Measurements from ENCODE around the gene PRMT9. TPM values are rescaled to one million over a fixed set of nuclear protein-coding genes. Genes with fewer than 3 reads are reported as not detected.

PRMT9 gene
- total and polyA plus RNA-seq, 2 of the 13 experiments (the other 11 are each of a cell fraction or from before 2014, with no cell fraction given) = 4.0 to 9.7 TPM

DNA sequence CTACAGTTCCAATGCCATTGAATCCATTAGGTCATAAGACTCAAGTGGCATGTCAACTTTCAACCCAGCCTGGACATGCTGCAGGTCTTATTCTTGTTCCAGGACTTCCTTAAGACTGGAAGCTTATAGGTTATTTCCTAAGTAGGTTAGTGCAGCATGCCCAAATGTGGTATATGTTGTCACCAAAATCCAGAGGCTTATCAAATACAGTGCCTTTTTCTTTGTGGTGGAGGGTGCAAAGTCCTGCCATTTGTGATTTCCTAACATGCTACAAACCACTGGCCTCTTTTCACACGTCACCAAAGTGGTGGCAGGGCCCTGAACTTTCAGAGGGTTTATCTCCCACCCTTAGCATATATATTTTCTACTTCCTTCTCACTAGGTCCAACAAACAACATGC is 76.5 kb downstream of the PRMT9 start:
- Histone ChIP-seq H3K79me2 (ENCODE audit: insufficient read depth, low read length) (no peaks in the 10 kb centered on the region), H3K4me1 (ENCODE audit: insufficient read depth, low read length) (peaks cover 13% of the 10 kb centered on the region), H3K27ac (ENCODE audit: extremely low read length, insufficient read depth, low read length) (no peak overlapping the region), H3K36me3 (replicated peaks in 1 of 2; ENCODE audit: control insufficient read depth in 1 of 2, insufficient read depth in 2 of 2, low read length in 2 of 2) (no peaks in the 10 kb centered on the region), H3K27me3 (ENCODE audit: control insufficient read depth in 1 of 2, insufficient read depth in 2 of 2, low read length in 2 of 2) (no peaks in the 10 kb centered on the region), H3K9me3 (ENCODE audit: low read length) (no peaks in the 10 kb centered on the region), H4K20me1 (ENCODE audit: insufficient read depth, low read length) (no peaks in the 10 kb centered on the region), H2AFZ (ENCODE audit: low read length) (no peak overlapping the region), H3K4me3 (replicated peaks in 1 of 3; ENCODE audit: insufficient read depth in 1 of 3, low read depth in 2 of 3, low read length in 3 of 3) (no peak overlapping the region), H3K4me2 (ENCODE audit: low read depth, low read length) (no peak overlapping the region), H3K9ac (ENCODE audit: insufficient read depth, low read depth, low read length) (no peak overlapping the region)
- no peak for FAIRE-seq
- 5% methylated on average over 1 of the region's 1 CpG for WGBS (ENCODE audit: low lambda C conversion rate)
- ChIA-PET CTCF (ENCODE audit: low intra/inter-chr PET ratio, low total read pairs) (no interaction called here), POLR2A (no interaction called here)
- ATAC-seq = peak; percentile 82
- no TSS peak for BruUV-seq (replicated peaks)
- intact Hi-C loops (cut with micrococcal nuclease; ENCODE audit: unreplicated experiment) = no loop called here
- DNase-seq (ENCODE audit: low spot score) = peak; percentile 58
- in situ Hi-C loops (cut with HindIII; ENCODE audit: extremely low pct_ligation_motif_present, low pct_unique_long_range_greater_than_20kb) = no loop called here
- TF ChIP-seq CREB1 (IDR thresholded peaks at IDR 0.05) = no peak
- TF ChIP-seq CREB1 (CRISPR knock-in tag; IDR thresholded peaks at IDR 0.05) = peak; percentile 33; the same call in 1 of the 2 replicates
- TF ChIP-seq ASH2L (IDR thresholded peaks at IDR 0.05; ENCODE audit: insufficient read length, low read depth, low read length) = no peak
- no peak for TF ChIP-seq PHF21A (CRISPR knock-in tag; IDR thresholded peaks at IDR 0.05)
- TF ChIP-seq SALL2 (CRISPR knock-in tag; IDR thresholded peaks at IDR 0.05) = no peak
- no peak for TF ChIP-seq MED1 (CRISPR knock-in tag; IDR thresholded peaks at IDR 0.05)
- peak; percentile 59; the same call in 1 of the 2 replicates for TF ChIP-seq SRF (IDR thresholded peaks at IDR 0.05; ENCODE audit: low read depth, low read length)
- TF ChIP-seq, protein P1, sequence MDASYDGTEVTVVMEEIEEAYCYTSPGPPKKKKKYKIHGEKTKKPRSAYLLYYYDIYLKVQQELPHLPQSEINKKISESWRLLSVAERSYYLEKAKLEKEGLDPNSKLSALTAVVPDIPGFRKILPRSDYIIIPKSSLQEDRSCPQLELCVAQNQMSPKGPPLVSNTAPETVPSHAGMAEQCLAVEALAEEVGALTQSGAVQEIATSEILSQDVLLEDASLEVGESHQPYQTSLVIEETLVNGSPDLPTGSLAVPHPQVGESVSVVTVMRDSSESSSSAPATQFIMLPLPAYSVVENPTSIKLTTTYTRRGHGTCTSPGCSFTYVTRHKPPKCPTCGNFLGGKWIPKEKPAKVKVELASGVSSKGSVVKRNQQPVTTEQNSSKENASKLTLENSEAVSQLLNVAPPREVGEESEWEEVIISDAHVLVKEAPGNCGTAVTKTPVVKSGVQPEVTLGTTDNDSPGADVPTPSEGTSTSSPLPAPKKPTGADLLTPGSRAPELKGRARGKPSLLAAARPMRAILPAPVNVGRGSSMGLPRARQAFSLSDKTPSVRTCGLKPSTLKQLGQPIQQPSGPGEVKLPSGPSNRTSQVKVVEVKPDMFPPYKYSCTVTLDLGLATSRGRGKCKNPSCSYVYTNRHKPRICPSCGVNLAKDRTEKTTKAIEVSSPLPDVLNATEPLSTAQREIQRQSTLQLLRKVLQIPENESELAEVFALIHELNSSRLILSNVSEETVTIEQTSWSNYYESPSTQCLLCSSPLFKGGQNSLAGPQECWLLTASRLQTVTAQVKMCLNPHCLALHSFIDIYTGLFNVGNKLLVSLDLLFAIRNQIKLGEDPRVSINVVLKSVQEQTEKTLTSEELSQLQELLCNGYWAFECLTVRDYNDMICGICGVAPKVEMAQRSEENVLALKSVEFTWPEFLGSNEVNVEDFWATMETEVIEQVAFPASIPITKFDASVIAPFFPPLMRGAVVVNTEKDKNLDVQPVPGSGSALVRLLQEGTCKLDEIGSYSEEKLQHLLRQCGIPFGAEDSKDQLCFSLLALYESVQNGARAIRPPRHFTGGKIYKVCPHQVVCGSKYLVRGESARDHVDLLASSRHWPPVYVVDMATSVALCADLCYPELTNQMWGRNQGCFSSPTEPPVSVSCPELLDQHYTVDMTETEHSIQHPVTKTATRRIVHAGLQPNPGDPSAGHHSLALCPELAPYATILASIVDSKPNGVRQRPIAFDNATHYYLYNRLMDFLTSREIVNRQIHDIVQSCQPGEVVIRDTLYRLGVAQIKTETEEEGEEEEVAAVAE (CRISPR knock-in tag; IDR thresholded peaks at IDR 0.05; ENCODE audit: borderline replicate concordance) = no peak
- TF ChIP-seq SATB2 (CRISPR knock-in tag; IDR thresholded peaks at IDR 0.05) = no peak
- no peak for TF ChIP-seq KMT2A (CRISPR knock-in tag; IDR thresholded peaks at IDR 0.05)
- 0 out of 2 replicates have a peak, but pooled peaks have one; percentile 18 for TF ChIP-seq TBX2 (CRISPR knock-in tag; IDR thresholded peaks at IDR 0.05; ENCODE audit: borderline replicate concordance)
- no peak for TF ChIP-seq ZEB1 (IDR thresholded peaks at IDR 0.05; ENCODE audit: insufficient replicate concordance, low read depth)
- TF ChIP-seq, protein P2, sequence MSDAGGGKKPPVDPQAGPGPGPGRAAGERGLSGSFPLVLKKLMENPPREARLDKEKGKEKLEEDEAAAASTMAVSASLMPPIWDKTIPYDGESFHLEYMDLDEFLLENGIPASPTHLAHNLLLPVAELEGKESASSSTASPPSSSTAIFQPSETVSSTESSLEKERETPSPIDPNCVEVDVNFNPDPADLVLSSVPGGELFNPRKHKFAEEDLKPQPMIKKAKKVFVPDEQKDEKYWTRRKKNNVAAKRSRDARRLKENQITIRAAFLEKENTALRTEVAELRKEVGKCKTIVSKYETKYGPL (CRISPR knock-in tag; IDR thresholded peaks at IDR 0.05) = no peak
- no peak for TF ChIP-seq HOXD1 (CRISPR knock-in tag; IDR thresholded peaks at IDR 0.05)
- no peak for TF ChIP-seq MED13 (CRISPR knock-in tag; IDR thresholded peaks at IDR 0.05)
- TF ChIP-seq NR1H2 (CRISPR knock-in tag; IDR thresholded peaks at IDR 0.05; ENCODE audit: borderline replicate concordance, low read depth) = no peak
- TF ChIP-seq FOXA1 (IDR thresholded peaks at IDR 0.05) = no peak
- no peak for TF ChIP-seq FOXA1 (CRISPR knock-in tag; IDR thresholded peaks at IDR 0.05)
- TF ChIP-seq ZNF451 (CRISPR knock-in tag; IDR thresholded peaks at IDR 0.05) = no peak
- TF ChIP-seq, protein P3, sequence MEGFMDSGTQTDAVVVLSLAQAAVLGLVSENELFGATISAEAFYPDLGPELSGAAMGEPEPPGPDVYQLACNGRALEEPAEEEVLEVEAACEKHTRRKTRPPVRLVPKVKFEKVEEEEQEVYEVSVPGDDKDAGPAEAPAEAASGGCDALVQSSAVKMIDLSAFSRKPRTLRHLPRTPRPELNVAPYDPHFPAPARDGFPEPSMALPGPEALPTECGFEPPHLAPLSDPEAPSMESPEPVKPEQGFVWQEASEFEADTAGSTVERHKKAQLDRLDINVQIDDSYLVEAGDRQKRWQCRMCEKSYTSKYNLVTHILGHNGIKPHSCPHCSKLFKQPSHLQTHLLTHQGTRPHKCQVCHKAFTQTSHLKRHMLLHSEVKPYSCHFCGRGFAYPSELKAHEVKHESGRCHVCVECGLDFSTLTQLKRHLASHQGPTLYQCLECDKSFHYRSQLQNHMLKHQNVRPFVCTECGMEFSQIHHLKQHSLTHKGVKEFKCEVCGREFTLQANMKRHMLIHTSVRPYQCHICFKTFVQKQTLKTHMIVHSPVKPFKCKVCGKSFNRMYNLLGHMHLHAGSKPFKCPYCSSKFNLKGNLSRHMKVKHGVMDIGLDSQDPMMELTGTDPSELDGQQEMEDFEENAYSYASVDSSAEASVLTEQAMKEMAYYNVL (CRISPR knock-in tag; IDR thresholded peaks at IDR 0.05; ENCODE audit: borderline replicate concordance) = no peak
- TF ChIP-seq SIX4 (CRISPR knock-in tag; IDR thresholded peaks at IDR 0.05) = no peak
- TF ChIP-seq RXRB (CRISPR knock-in tag; IDR thresholded peaks at IDR 0.05; ENCODE audit: borderline replicate concordance) = no peak

Measured in HepG2 (cell line).